GM12878 (cell line): ENCODE data around the gene CCDC71. TPM values are rescaled to one million over a fixed set of nuclear protein-coding genes. Genes with fewer than 3 reads are reported as not detected.

Source experiments
- ATAC-seq: fragments of 200-7000 bp; cut with Tn5 transposase; 3 replicates; pipeline ENCODE4 v1.9.1; 2020; ENCODE audit warnings: mild to moderate bottlenecking, moderate library complexity
- BruUV-seq: library from RNA; stranded (reverse); fragments of 400-500 nt; replicated peaks from 2 replicates; lab custom pipeline; 2021; lab: Mats Ljungman, UMichigan
- CTCF ChIA-PET: fragments of 300-600 bp; sonication (Branson Sonifier 250); formaldehyde crosslinking; extraction: SDS; loops from one replicate; lab custom pipeline; 2021; ENCODE audit warnings: inconsistent platforms; lab: Yijun Ruan, JAX
- POLR2A ChIA-PET: fragments of 350-600 bp; formaldehyde crosslinking; extraction: SDS; loops from one replicate; lab custom pipeline; 2021; ENCODE audit warnings: inconsistent platforms; lab: Charles Lee
- RAD21 ChIA-PET: fragments of 300-600 bp; sonication (Branson Sonifier 250); formaldehyde crosslinking; loops from one replicate; lab custom pipeline; 2023; ENCODE audit warnings: antibody characterized with exemption; ENCODE audit not compliant: unreplicated experiment; lab: Charles Lee
- SMC1A ChIA-PET: fragments of 300-600 bp; sonication (Branson Sonifier 250); formaldehyde crosslinking; loops from one replicate; lab custom pipeline; 2023; ENCODE audit not compliant: unreplicated experiment, uncharacterized antibody; lab: Charles Lee
- DNase-seq: peaks from one replicate; pipeline ENCODE4 v3.0.0-alpha.2; 2011; ENCODE audit warnings: low read depth, low spot score
- FAIRE-seq: peaks from 3 replicates; lab custom pipeline; 2011; peaks lifted over from hg19 to GRCh38; lab: Jason Lieb, UNC
- H2AFZ ChIP-seq: 2 replicates; pipeline ENCODE4 v1.6.0; 2011; ENCODE audit warnings: low read depth, low read length, control low read depth; ENCODE audit not compliant: control insufficient read depth
- H3K27ac ChIP-seq: 2 replicates; pipeline ENCODE4 v1.5.1; 2011; ENCODE audit warnings: control low read depth; ENCODE audit not compliant: control insufficient read depth, insufficient read depth
- H3K27me3 ChIP-seq, 2 experiments: replicated peaks in 1 of 2; 2 replicates each; pipeline versions ENCODE4 v1.6.0 to v1.6.1; 2011; ENCODE audit warnings: low read length in 1 of 2; ENCODE audit not compliant: control insufficient read depth in 2 of 2, insufficient read depth in 2 of 2
- H3K36me3 ChIP-seq, 2 experiments: 2 replicates each; pipeline ENCODE4 v1.5.1; 2011; ENCODE audit warnings: low read length in 1 of 2; ENCODE audit not compliant: control insufficient read depth in 2 of 2, insufficient read depth in 2 of 2
- H3K4me1 ChIP-seq: 2 replicates; pipeline ENCODE4 v1.6.1; 2011; ENCODE audit warnings: mild to moderate bottlenecking, low read length, moderate library complexity, mixed read lengths; ENCODE audit not compliant: control insufficient read depth, insufficient read depth
- H3K4me2 ChIP-seq: 2 replicates; pipeline ENCODE4 v1.6.0; 2011; ENCODE audit warnings: control low read depth; ENCODE audit not compliant: control insufficient read depth, insufficient read depth
- H3K4me3 ChIP-seq: fragments of 200-600 bp; sonication (generic); 2 replicates; pipeline ENCODE4 v1.5.1; 2016
- H3K79me2 ChIP-seq: 2 replicates; pipeline ENCODE4 v1.6.0; 2011; ENCODE audit warnings: low read length; ENCODE audit not compliant: control insufficient read depth, insufficient read depth
- H3K9ac ChIP-seq: 2 replicates; pipeline ENCODE4 v1.8.0; 2011; ENCODE audit warnings: low read length, control low read depth, mixed read lengths; ENCODE audit not compliant: control insufficient read depth, insufficient read depth
- H3K9me3 ChIP-seq: replicated peaks from 3 replicates; pipeline ENCODE4 v1.5.1; 2011; ENCODE audit warnings: mild to moderate bottlenecking, low read length; ENCODE audit not compliant: control insufficient read depth, insufficient read depth
- H4K20me1 ChIP-seq: 2 replicates; pipeline ENCODE4 v1.6.0; 2011; ENCODE audit not compliant: control insufficient read depth, insufficient read depth
- CEBPZ ChIP-seq: fragments of 150-350 bp; IDR thresholded peaks from 2 replicates; pipeline ENCODE4 v1.6.1; 2016; ENCODE audit warnings: low read depth, low read length
- ESRRA ChIP-seq: IDR thresholded peaks from 2 replicates; pipeline ENCODE4 v1.6.1; 2012; ENCODE audit warnings: mild to moderate bottlenecking, low read length, improper control_type of control experiment
- NFXL1 ChIP-seq: fragments of 450-650 bp; IDR thresholded peaks from 2 replicates; pipeline ENCODE4 v1.6.1; 2017; ENCODE audit warnings: antibody characterized with exemption, mild to moderate bottlenecking, borderline replicate concordance
- NR2F1 ChIP-seq: fragments of 450-650 bp; conservative IDR thresholded peaks from 2 replicates; pipeline ENCODE4 v1.6.1; 2017; ENCODE audit warnings: mild to moderate bottlenecking
- SMARCA5 ChIP-seq: fragments of 450-650 bp; IDR thresholded peaks from 2 replicates; pipeline ENCODE4 v1.6.1; 2017; ENCODE audit warnings: mild to moderate bottlenecking
- WRNIP1 ChIP-seq: IDR thresholded peaks from 2 replicates; pipeline ENCODE4 v1.6.1; 2011; ENCODE audit warnings: low read depth, low read length, improper control_type of control experiment, borderline replicate concordance
- YY1 ChIP-seq: IDR thresholded peaks from 2 replicates; pipeline ENCODE4 v1.6.1; 2011; ENCODE audit warnings: low read depth, mild to moderate bottlenecking, low read length
- ZNF217 ChIP-seq: fragments of 450-650 bp; IDR thresholded peaks from 2 replicates; pipeline ENCODE4 v1.6.1; 2017; ENCODE audit warnings: antibody characterized with exemption, mild to moderate bottlenecking
- WGBS: methylation state at CpG from one replicate; pipeline ENCODE4 v1.1.6; 2016; ENCODE audit warnings: low lambda C conversion rate; ENCODE audit not compliant: insufficient replicate concordance, insufficient coverage; ENCODE audit errors: missing lambda C conversion rate; 5-methylcytosine and 5-hydroxymethylcytosine counted together
- in situ Hi-C: fragments of 300-500 bp; cut with MboI; formaldehyde crosslinking; loops from 9 replicates; pipeline ENCODE4 v1.14.3; 2018; ENCODE audit warnings: mixed read lengths
- intact Hi-C: fragments of 100-400 bp; cut with micrococcal nuclease; formaldehyde crosslinking; loops from one replicate; pipeline ENCODE4 v1.14.2; 2022; ENCODE audit not compliant: unreplicated experiment
- polyA plus RNA-seq, 11 experiments: library from polyadenylated mRNA; depleted of rRNA in 4 of 11; unstranded in 6 of 11; stranded (reverse) in 5 of 11; fragments of >200 nt; fragmentation: Nextera tagmentation in 4 of 11; fragmentation: Illumina TruSeq in 1 of 11; extraction: Ambion mirVana in 4 of 11; extraction: Trizol in 1 of 11; gene quantifications; 1 replicate in 1 of 11; 2 replicates in 10 of 11; pipeline versions ENCODE4 v1.2.1 to v1.2.3, GENCODE V29; 2011 to 2016; ENCODE audit warnings: inconsistent platforms in 2 of 11, missing spikeins in 2 of 11, low read depth in 1 of 11
- total RNA-seq, 4 experiments: library from RNA; depleted of rRNA in 3 of 4; stranded (reverse); fragments of >200 nt in 3 of 4; fragmentation: Illumina TruSeq in 1 of 4; extraction: Trizol in 1 of 4; gene quantifications; 2 replicates each; pipeline versions ENCODE4 v1.2.1 to v1.2.3, GENCODE V29; 2013 to 2021
- TF ChIP-seq, protein P1 (sequence below): IDR thresholded peaks from 2 replicates; pipeline ENCODE4 v1.6.1; 2011; ENCODE audit warnings: mild to moderate bottlenecking, low read depth, low read length, moderate library complexity; ENCODE audit not compliant: insufficient replicate concordance
- TF ChIP-seq, protein P2 (sequence below): fragments of 450-650 bp; IDR thresholded peaks from 2 replicates; pipeline ENCODE4 v1.6.1; 2017; ENCODE audit warnings: mild to moderate bottlenecking, low read depth, inconsistent platforms; ENCODE audit not compliant: poor library complexity, severe bottlenecking

CCDC71 gene
- total and polyA plus RNA-seq, 10 of the 15 experiments (the other 5 are each of a cell fraction or from before 2014, with no cell fraction given): 0.20 to 38.0 (median 16.1) TPM

DNA sequence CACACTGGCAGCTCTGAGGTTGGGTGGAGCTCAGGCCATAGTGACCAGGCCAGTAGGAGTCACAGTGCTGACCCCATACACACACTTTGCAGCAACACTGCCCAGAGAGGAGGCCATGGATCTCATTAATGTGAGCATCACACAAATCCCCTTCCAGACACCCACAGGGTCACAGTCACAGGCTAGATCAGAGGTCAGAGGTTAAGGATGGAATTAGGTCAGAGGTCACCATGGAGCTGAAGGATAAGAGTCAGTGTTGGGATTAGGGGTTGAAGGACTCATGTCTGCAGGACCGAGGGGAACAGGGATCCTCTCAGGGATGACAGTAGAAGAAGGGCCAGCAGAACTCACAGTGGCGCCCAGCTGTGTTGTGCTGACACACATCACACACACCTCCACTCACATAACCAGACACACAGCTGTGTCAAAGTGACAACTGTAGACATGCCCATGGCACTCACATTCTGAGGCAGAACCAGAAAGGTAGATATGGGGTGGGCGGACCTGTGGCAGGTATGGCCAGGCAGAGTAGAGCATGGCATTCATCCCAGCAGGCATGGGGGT, 12.7 kb downstream of the CCDC71 start:
- Histone ChIP-seq H3K4me3 (no peak overlapping the region), H3K4me1 (no peaks in the 10 kb centered on the region), H3K79me2 (no peaks in the 10 kb centered on the region), H3K9me3 (no peaks in the 10 kb centered on the region), H2AFZ (no peak overlapping the region), H3K27ac (no peak overlapping the region), H3K27me3 (no peaks in the 10 kb centered on the region), H3K4me2 (no peak overlapping the region), H3K9ac (no peak overlapping the region), H3K36me3 (no peaks in the 10 kb centered on the region), H4K20me1 (no peaks in the 10 kb centered on the region)
- intact Hi-C loops (no loop called here), in situ Hi-C loops (no loop called here)
- ATAC-seq (no peak), DNase-seq (no peak), FAIRE-seq (no peak)
- ChIA-PET POLR2A (no interaction called here), RAD21 (no interaction called here), SMC1A (interaction anchor here (0.9 kb wide), 1 partner anchor 122 kb away, joined by 3 read pairs; no protein-coding TSS in a partner anchor), CTCF (no interaction called here)
- 36% methylated on average over 3 of the region's 3 CpGs for WGBS
- 0 out of 2 replicates have a peak, but pooled peaks have one; percentile 47 for TF ChIP-seq NR2F1
- no peak for TF ChIP-seq CEBPZ
- no TSS peak for BruUV-seq

GRCh38 chr3:49151610-49152009, 14.5 kb downstream of the CCDC71 start:
- ATAC-seq (no peak), FAIRE-seq (no peak), DNase-seq (no peak)
- Histone ChIP-seq H3K27me3 (no peaks in the 10 kb centered on the region), H3K4me3 (no peak overlapping the region), H2AFZ (no peak overlapping the region), H3K27ac (no peak overlapping the region), H3K9me3 (no peaks in the 10 kb centered on the region), H3K79me2 (no peaks in the 10 kb centered on the region), H3K36me3 (no peaks in the 10 kb centered on the region), H3K9ac (no peak overlapping the region), H3K4me1 (no peaks in the 10 kb centered on the region), H3K4me2 (no peak overlapping the region), H4K20me1 (no peaks in the 10 kb centered on the region)
- 0% methylated on average over 2 of the region's 2 CpGs for WGBS
- in situ Hi-C loops (no loop called here), intact Hi-C loops (no loop called here)
- SMC1A ChIA-PET: no interaction called here
- CTCF ChIA-PET: no interaction called here
- RAD21 ChIA-PET: no interaction called here
- POLR2A ChIA-PET: interaction anchor here (0.6 to 0.7 kb wide), 2 partner anchors 83 to 253 kb away, joined by 4 read pairs; no protein-coding TSS in a partner anchor
- no TSS peak for BruUV-seq
- TF ChIP-seq ZNF217 (no peak), ESRRA (no peak), YY1 (no peak), NFXL1 (no peak), WRNIP1 (no peak), SMARCA5 (no peak)
- TF ChIP-seq, protein P1, sequence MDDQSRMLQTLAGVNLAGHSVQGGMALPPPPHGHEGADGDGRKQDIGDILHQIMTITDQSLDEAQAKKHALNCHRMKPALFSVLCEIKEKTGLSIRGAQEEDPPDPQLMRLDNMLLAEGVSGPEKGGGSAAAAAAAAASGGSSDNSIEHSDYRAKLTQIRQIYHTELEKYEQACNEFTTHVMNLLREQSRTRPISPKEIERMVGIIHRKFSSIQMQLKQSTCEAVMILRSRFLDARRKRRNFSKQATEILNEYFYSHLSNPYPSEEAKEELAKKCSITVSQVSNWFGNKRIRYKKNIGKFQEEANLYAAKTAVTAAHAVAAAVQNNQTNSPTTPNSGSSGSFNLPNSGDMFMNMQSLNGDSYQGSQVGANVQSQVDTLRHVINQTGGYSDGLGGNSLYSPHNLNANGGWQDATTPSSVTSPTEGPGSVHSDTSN: no peak
- TF ChIP-seq, protein P2, sequence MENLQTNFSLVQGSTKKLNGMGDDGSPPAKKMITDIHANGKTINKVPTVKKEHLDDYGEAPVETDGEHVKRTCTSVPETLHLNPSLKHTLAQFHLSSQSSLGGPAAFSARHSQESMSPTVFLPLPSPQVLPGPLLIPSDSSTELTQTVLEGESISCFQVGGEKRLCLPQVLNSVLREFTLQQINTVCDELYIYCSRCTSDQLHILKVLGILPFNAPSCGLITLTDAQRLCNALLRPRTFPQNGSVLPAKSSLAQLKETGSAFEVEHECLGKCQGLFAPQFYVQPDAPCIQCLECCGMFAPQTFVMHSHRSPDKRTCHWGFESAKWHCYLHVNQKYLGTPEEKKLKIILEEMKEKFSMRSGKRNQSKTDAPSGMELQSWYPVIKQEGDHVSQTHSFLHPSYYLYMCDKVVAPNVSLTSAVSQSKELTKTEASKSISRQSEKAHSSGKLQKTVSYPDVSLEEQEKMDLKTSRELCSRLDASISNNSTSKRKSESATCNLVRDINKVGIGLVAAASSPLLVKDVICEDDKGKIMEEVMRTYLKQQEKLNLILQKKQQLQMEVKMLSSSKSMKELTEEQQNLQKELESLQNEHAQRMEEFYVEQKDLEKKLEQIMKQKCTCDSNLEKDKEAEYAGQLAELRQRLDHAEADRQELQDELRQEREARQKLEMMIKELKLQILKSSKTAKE: no peak
